Hepatocyte (in vitro differentiated cells): ENCODE results near the gene CEP164.

Source experiments
- EZH2 ChIP-seq: fragments of 200-600 bp; sonication (generic); IDR thresholded peaks from 2 replicates; pipeline ENCODE4 v1.6.1; 2016; ENCODE audit warnings: antibody characterized with exemption, mild to moderate bottlenecking, borderline replicate concordance
- TF ChIP-seq, protein P1 (sequence below): fragments of 200-600 bp; sonication (generic); IDR thresholded peaks from 2 replicates; pipeline ENCODE4 v1.5.1; 2016; ENCODE audit warnings: antibody characterized with exemption, mild to moderate bottlenecking; ENCODE audit not compliant: poor library complexity

DNA sequence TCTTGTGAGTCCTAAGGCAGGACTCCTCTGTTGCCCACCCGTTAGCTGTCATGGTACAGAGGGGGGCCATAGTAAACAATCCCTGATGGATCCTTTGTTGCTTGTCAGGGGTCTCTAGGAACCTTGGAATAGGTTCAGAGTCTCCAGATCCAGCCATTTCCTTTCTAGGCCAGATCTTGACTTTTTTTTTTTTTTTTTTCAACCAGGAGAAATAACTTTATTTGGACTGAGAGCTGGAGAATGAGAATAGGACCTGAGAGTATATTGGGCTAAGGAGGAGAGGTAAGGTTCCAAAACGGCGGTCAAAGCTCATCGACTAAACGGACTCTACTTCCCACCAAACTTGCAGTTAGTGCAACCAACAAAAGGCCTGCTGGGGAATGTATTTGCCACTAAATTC lies 7.7 kb downstream of the CEP164 start:
- TF ChIP-seq, protein P1, sequence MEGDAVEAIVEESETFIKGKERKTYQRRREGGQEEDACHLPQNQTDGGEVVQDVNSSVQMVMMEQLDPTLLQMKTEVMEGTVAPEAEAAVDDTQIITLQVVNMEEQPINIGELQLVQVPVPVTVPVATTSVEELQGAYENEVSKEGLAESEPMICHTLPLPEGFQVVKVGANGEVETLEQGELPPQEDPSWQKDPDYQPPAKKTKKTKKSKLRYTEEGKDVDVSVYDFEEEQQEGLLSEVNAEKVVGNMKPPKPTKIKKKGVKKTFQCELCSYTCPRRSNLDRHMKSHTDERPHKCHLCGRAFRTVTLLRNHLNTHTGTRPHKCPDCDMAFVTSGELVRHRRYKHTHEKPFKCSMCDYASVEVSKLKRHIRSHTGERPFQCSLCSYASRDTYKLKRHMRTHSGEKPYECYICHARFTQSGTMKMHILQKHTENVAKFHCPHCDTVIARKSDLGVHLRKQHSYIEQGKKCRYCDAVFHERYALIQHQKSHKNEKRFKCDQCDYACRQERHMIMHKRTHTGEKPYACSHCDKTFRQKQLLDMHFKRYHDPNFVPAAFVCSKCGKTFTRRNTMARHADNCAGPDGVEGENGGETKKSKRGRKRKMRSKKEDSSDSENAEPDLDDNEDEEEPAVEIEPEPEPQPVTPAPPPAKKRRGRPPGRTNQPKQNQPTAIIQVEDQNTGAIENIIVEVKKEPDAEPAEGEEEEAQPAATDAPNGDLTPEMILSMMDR, result no peak
- no peak for TF ChIP-seq EZH2
